H54 (cell line): Measurements from ENCODE around the gene RNU2-1.
"Not testable (repeated sequence)": the region's sequence is repeated elsewhere in the genome, so short reads cannot be mapped to it uniquely, and the experiment has no call there.

Experiments used
- DNase-seq: peaks from one replicate; pipeline ENCODE4 v3.0.0; 2011; ENCODE audit warnings: low spot score, mixed read lengths; ENCODE audit not compliant: insufficient read length
- FAIRE-seq: peaks from 3 replicates; lab custom pipeline; 2011; peaks lifted over from hg19 to GRCh38; lab: Jason Lieb, UNC
- POLR2A ChIP-seq: IDR thresholded peaks from 2 replicates; pipeline ENCODE4 v1.6.1; 2011; ENCODE audit warnings: low read depth, mild to moderate bottlenecking, low read length

The RNU2-1 gene

DNA sequence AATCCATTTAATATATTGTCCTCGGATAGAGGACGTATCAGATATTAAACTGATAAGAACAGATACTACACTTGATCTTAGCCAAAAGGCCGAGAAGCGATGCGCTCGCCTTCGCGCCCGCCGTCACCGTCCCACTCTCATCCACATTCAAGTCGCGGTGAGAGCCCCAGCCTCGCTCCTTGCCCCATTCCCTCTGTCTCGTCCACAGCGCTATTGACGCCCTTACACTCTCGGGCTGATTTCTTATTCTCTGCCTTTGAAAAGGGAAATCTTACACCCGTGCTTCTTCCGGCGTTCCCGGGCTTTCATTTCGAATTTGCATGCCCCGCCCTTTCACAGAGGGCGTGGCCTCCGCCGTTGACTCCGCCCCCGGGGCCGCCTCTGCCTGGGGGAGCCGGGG lies at the start of gene RNU2-1:
TSS of gene RNU2-1 (minus strand) at position 101 of the 400 bp plus-strand sequence.
- DNase-seq, FAIRE-seq: not testable (repeated sequence)

DNA sequence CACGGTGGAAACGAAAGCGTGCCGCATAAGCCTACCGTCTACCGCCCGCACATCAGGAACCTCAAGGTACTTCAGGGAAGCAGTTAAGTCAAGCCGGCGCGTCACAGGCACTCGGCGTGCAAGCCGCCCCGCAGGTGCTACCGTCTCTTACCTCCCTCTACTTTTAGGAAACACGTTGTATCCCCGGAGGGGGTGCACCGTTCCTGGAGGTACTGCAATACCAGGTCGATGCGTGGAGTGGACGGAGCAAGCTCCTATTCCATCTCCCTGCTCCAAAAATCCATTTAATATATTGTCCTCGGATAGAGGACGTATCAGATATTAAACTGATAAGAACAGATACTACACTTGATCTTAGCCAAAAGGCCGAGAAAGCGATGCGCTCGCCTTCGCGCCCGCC lies 39.1 kb upstream of the RNU2-1 start:
- not testable (repeated sequence) for DNase-seq, FAIRE-seq

DNA sequence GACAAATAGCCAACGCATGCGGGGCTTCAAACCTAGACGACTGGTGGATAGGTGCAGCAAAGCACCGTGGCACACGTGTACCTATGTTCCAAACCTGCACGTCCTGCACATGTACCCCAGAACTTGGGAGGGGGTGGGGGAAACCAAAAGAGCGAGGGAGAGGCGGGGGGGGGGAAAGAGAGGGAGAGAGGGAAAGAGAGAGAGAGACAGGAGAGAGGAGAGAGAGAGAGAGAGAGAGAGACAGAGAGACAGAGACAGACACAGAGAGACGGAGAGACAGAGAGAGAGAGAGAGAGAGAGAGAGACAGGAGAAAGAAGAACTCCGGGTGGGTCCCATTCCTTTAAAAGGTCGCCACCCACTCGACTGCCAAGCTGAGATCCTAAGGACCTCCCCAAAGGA lies 38.7 kb upstream of the RNU2-1 start:
- FAIRE-seq, DNase-seq: not testable (repeated sequence)

DNA sequence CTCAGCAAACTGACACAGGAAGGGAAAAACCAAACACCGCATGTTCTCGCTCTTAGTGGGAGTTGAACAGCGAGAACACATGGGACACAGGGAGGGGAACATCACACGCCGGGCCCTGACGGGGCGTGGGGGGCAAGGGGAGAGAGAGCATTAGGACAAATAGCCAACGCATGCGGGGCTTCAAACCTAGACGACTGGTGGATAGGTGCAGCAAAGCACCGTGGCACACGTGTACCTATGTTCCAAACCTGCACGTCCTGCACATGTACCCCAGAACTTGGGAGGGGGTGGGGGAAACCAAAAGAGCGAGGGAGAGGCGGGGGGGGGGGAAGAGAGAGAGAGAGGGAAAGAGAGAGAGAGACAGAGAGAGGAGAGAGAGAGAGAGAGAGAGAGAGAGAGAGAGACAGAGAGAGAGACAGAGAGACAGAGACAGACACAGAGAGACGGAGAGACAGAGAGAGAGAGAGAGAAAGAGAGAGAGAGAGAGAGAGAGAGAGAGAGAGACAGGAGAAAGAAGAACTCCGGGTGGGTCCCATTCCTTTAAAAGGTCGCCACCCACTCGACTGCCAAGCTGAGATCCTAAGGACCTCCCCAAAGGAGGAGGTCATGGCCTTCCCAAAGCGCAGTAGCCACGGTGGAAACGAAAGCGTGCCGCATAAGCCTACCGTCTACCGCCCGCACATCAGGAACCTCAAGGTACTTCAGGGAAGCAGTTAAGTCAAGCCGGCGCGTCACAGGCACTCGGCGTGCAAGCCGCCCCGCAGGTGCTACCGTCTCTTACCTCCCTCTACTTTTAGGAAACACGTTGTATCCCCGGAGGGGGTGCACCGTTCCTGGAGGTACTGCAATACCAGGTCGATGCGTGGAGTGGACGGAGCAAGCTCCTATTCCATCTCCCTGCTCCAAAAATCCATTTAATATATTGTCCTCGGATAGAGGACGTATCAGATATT lies 37.1 kb upstream of the RNU2-1 start:
- DNase-seq, result not testable (repeated sequence)

DNA sequence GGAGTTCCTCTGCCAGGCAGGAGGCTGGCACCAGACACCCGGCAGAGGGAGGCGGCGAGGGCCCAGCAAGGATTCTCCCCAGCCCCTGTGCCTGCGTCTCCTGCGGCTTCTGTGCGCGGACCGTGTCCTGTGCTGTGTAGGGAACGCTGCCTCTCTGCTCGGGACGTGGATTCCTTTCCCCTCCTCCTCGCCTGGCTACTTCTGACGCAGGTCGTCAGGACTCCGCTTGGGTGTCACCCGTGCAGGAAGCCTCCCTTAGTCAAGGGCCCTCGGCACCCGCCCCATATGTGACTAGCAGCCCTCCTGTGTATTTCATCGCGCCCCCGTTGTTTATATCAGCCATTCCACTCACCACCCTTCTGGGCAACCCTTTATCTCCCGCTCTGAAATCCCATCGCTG lies 12.7 kb upstream of the RNU2-1 start:
- FAIRE-seq, DNase-seq: not testable (repeated sequence)

More for the DNA sequence above, 37.1 kb upstream of the RNU2-1 start:
- not testable (repeated sequence) for FAIRE-seq

DNA sequence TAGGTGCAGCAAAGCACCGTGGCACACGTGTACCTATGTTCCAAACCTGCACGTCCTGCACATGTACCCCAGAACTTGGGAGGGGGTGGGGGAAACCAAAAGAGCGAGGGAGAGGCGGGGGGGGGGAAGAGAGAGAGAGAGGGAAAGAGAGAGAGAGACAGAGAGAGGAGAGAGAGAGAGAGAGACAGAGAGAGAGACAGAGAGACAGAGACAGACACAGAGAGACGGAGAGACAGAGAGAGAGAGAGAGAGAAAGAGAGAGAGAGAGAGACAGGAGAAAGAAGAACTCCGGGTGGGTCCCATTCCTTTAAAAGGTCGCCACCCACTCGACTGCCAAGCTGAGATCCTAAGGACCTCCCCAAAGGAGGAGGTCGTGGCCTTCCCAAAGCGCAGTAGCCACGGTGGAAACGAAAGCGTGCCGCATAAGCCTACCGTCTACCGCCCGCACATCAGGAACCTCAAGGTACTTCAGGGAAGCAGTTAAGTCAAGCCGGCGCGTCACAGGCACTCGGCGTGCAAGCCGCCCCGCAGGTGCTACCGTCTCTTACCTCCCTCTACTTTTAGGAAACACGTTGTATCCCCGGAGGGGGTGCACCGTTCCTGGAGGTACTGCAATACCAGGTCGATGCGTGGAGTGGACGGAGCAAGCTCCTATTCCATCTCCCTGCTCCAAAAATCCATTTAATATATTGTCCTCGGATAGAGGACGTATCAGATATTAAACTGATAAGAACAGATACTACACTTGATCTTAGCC lies 7.0 kb upstream of the RNU2-1 start:
- not testable (repeated sequence) for FAIRE-seq, DNase-seq

DNA sequence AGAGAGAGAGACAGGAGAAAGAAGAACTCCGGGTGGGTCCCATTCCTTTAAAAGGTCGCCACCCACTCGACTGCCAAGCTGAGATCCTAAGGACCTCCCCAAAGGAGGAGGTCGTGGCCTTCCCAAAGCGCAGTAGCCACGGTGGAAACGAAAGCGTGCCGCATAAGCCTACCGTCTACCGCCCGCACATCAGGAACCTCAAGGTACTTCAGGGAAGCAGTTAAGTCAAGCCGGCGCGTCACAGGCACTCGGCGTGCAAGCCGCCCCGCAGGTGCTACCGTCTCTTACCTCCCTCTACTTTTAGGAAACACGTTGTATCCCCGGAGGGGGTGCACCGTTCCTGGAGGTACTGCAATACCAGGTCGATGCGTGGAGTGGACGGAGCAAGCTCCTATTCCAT lies 5.8 kb upstream of the RNU2-1 start:
- not testable (repeated sequence) for DNase-seq, FAIRE-seq

DNA sequence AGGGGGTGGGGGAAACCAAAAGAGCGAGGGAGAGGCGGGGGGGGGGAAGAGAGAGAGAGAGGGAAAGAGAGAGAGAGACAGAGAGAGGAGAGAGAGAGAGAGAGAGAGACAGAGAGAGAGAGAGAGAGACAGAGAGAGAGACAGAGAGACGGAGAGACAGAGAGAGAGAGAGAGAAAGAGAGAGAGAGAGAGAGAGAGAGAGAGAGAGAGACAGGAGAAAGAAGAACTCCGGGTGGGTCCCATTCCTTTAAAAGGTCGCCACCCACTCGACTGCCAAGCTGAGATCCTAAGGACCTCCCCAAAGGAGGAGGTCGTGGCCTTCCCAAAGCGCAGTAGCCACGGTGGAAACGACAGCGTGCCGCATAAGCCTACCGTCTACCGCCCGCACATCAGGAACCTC lies 514 bp downstream of the RNU2-1 start:
- DNase-seq, FAIRE-seq: not testable (repeated sequence)

DNA sequence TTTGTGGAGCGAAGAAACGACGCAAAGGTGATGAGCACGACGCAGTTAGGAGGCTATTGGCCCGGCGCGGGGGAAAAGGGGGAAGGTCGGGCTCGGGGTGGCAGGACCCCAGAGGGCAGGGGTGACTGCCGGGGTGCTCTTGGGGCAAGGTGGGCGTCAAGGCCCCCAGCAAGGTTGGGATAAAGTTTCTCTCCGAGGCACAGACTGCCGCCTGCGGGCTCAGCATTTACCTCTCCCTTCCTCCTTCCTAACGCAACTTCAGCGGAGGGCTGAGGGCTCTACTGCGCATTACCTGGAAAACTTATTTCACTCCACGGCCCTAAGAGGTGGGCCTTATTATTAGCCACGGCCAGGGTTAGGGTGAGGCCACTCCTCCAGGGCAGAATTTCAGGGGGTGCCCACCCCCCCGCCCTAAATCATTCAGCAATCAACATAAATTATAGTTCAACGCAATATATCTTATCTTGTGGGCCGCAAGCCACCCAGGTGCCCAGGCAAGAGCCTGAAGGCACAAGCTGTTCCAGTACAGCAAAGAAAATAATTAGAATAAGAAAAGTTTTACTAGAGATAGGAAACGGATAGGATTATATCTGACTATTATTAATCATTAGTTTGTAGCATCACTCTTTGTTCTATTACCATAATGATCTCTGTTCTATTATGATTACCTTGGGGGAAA lies 1.6 kb downstream of the RNU2-1 start:
- DNase-seq, FAIRE-seq: not testable (repeated sequence)

DNA sequence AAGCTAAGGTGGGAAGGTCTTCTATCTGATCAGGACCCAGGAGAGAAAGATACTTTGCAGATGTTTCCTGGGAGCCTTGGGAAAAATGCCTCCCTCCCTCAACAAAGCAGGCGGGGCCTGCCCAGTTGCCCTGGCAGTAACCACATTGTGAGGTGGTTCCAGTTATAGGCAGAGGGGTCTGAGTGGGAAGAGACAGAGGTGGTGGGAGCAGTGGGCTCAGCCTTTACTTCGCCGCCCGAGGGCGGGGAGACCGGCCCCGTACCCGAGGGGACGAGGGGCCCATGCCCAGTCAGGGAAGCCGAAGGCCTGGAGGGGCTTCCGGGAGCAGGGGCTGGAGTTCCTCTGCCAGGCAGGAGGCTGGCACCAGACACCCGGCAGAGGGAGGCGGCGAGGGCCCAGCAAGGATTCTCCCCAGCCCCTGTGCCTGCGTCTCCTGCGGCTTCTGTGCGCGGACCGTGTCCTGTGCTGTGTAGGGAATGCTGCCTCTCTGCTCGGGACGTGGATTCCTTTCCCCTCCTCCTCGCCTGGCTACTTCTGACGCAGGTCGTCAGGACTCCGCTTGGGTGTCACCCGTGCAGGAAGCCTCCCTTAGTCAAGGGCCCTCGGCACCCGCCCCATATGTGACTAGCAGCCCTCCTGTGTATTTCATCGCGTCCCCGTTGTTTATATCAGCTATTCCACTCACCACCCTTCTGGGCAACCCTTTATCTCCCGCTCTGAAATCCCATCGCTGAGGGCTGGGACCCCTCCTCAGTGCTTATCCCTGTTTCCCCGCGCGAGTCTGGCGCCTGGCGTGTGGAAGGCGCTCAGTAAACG lies 2.4 kb downstream of the RNU2-1 start:
- not testable (repeated sequence) for FAIRE-seq, DNase-seq

DNA sequence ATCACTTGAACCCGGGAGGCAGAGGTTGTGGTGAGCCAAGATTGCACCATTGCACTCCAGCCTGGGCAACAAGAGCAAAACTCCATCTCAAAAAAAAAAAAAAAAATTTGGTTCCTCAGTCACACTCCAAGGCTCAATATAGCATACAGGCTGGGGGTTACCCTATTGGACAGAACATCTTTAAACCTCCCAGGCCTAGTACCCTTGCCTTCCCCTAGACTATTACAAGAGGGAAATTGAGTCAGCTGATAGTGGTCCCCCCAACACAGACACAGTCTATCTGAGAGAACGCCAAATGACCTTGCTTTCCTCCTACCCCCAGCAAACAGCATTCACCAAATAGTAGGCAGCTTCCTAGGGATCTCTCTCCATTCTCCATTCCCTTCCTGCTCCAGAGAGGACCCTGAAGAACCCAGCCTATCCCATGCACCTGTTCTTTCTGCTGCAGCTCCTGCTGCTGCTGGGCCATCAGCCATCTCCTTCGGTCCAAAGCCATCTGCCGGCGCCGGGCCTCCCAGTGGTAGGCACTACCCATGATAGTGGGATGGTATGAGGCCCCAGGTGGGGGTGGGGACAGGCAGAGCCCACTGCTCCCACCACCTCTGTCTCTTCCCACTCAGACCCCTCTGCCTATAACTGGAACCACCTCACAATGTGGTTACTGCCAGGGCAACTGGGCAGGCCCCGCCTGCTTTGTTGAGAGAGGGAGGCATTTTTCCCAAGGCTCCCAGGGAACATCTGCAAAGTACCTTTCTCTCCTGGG lies 5.6 kb downstream of the RNU2-1 start, which contains the start of gene CCDC200:
TSS of gene CCDC200 (minus strand) at position 604 of the 763 bp plus-strand sequence. CDS start at position 535, 69 bp downstream.
- DNase-seq, FAIRE-seq: not testable (repeated sequence)

DNA sequence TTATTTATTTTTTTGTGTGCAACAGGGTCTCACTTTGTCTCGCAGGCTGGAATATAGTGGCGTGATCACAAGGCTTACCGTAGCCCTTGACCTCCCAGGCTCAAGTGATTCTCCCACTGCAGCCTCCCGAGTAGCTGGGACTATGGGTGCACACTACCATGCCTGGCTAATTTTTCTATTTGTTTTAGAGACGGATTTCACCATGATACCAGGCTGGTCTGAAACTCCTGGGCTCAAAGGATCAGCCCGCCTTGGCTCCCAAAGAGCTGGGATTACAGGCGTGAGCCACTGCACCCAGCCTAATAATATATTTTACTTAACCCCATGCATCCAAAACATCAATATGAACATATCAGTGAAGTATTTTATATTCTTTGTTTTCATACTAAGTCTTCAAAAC lies 7.4 kb downstream of the RNU2-1 start:
- DNase-seq, result no peak
- TF ChIP-seq POLR2A, result no peak
- FAIRE-seq, result no peak

DNA sequence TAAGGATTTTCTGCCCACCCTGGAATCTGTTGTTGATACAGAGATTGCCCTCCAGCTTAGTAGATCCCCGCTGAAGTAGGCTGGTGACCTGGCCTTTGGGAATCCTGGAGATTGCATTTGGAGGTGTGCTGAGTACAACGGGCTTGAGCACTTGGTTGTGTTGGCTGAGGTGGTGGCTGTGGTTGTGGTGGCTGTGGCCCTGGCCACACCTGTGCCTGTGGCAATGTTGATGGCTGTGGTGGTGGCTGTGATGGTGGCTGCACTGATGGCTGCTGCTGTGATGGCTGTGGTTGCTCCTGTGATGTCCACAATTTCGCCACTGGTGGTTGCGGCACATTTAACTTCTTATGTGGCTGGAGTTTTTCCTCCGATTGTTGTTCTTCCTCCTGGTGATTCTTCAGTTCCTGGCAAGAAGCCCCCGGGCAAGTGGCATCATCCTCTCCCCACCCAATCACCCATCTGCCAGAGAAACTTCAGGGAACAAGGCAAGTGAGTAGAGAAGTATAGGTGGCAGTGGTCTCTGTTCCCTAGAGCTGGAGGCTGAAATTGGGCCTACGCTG lies 9.6 kb downstream of the RNU2-1 start:
- DNase-seq, result no peak
- TF ChIP-seq POLR2A, result no peak
- no peak for FAIRE-seq
